A549 (cell line): ENCODE results near the gene PIEZO2. TPM values are rescaled to one million over a fixed set of nuclear protein-coding genes. Genes with fewer than 3 reads are reported as not detected.
A peak's percentile ranks its signal among the peaks of the same experiment; 100 is the strongest.

Experiments
- ATAC-seq, 2 experiments: fragments of 200-7000 bp in 1 of 2; fragments of >200 bp in 1 of 2; cut with Nextera tagmentation in 1 of 2; cut with Tn5 transposase in 1 of 2; 3 replicates each; pipeline versions ENCODE4 v1.8.0 to v1.9.1; 2018 to 2020; ENCODE audit warnings: mild to moderate bottlenecking in 1 of 2, moderate library complexity in 1 of 2
- CTCF ChIA-PET: fragments of 300-600 bp; sonication (Branson Sonifier 250); formaldehyde crosslinking; extraction: SDS; loops from one replicate; lab custom pipeline; 2021; ENCODE audit warnings: antibody characterized with exemption, inconsistent platforms; lab: Yijun Ruan, JAX
- POLR2A ChIA-PET: fragments of 350-600 bp; formaldehyde crosslinking; extraction: SDS; loops from one replicate; lab custom pipeline; 2021; ENCODE audit warnings: antibody characterized with exemption, inconsistent platforms; lab: Yijun Ruan, JAX
- DNase-seq, 2 experiments: peaks; one replicate each; pipeline versions ENCODE4 v3.0.0 to v3.0.0-alpha.2; 2011 to 2016; ENCODE audit warnings: low read depth in 1 of 2, low spot score in 1 of 2
- FAIRE-seq: peaks from 2 replicates; lab custom pipeline; 2011; peaks lifted over from hg19 to GRCh38; lab: Jason Lieb, UNC
- H3K27ac ChIP-seq, 2 experiments: fragments of >200 bp; sonication (Bioruptor Twin); formaldehyde crosslinking; 3 replicates each; pipeline ENCODE4 v1.5.1; 2016 to 2017
- H3K4me1 ChIP-seq: fragments of >200 bp; sonication (Bioruptor Twin); formaldehyde crosslinking; 3 replicates; pipeline ENCODE4 v1.6.1; 2016
- H3K4me2 ChIP-seq: fragments of >200 bp; sonication (Bioruptor Twin); formaldehyde crosslinking; 3 replicates; pipeline ENCODE4 v1.6.1; 2016
- H3K4me3 ChIP-seq: fragments of >200 bp; sonication (Bioruptor Twin); formaldehyde crosslinking; 3 replicates; pipeline ENCODE4 v1.5.1; 2016
- H3K9me3 ChIP-seq: fragments of >200 bp; sonication (Bioruptor Twin); formaldehyde crosslinking; 3 replicates; pipeline ENCODE4 v1.6.1; 2016
- ATOH8 ChIP-seq: fragments of 250-450 bp; sonication (Bioruptor Pico); IDR thresholded peaks from 2 replicates; pipeline ENCODE4 v1.5.0; 2020; ENCODE audit warnings: low read depth, mild to moderate bottlenecking, moderate library complexity
- CBX2 ChIP-seq: fragments of 200-600 bp; sonication (generic); IDR thresholded peaks from 2 replicates; pipeline ENCODE4 v1.6.1; 2016; ENCODE audit warnings: low read depth, mild to moderate bottlenecking, borderline replicate concordance
- CEBPB ChIP-seq, 2 experiments: fragments of >200 bp in 1 of 2; sonication (Bioruptor Twin) in 1 of 2; formaldehyde crosslinking in 1 of 2; IDR thresholded peaks; 2 replicates each; pipeline ENCODE4 v1.6.1; 2012 to 2016
- CHD2 ChIP-seq: fragments of 150-350 bp; IDR thresholded peaks from 2 replicates; pipeline ENCODE4 v1.6.1; 2014; ENCODE audit warnings: low read length; ENCODE audit not compliant: partially characterized antibody
- ELK1 ChIP-seq: fragments of 150-350 bp; IDR thresholded peaks from 2 replicates; pipeline ENCODE4 v1.6.1; 2014; ENCODE audit warnings: low read depth, mild to moderate bottlenecking, low read length
- FOSB ChIP-seq: fragments of 250-450 bp; sonication (Bioruptor Pico); IDR thresholded peaks from 2 replicates; pipeline ENCODE4 v1.5.0; 2020; ENCODE audit warnings: mild to moderate bottlenecking, moderate library complexity
- FOSL2 ChIP-seq, 2 experiments: fragments of 450-650 bp in 1 of 2; fragments of >200 bp in 1 of 2; sonication (Bioruptor Twin) in 1 of 2; formaldehyde crosslinking; IDR thresholded peaks; 2 replicates each; pipeline versions ENCODE4 v1.5.0 to v1.6.1; 2016 to 2020; ENCODE audit warnings: mild to moderate bottlenecking in 1 of 2, moderate library complexity in 1 of 2
- GATA3 ChIP-seq: IDR thresholded peaks from 2 replicates; pipeline ENCODE4 v1.6.1; 2012; ENCODE audit warnings: borderline replicate concordance
- HDAC2 ChIP-seq: fragments of 200-600 bp; sonication (generic); IDR thresholded peaks from 2 replicates; pipeline ENCODE4 v1.6.1; 2016
- HES2 ChIP-seq: fragments of >200 bp; sonication (Bioruptor Twin); formaldehyde crosslinking; IDR thresholded peaks from 2 replicates; pipeline ENCODE4 v1.6.1; 2016
- HOXB5 ChIP-seq: fragments of 250-450 bp; sonication (Bioruptor Pico); IDR thresholded peaks from 2 replicates; pipeline ENCODE4 v1.5.0; 2020; ENCODE audit warnings: mild to moderate bottlenecking, moderate library complexity
- JUN ChIP-seq, 2 experiments: fragments of >200 bp; sonication (Bioruptor Twin); formaldehyde crosslinking; IDR thresholded peaks; 2 replicates in 1 of 2; 3 replicates in 1 of 2; pipeline ENCODE4 v1.6.1; 2016 to 2017
- JUNB ChIP-seq: fragments of >200 bp; sonication (Bioruptor Twin); formaldehyde crosslinking; IDR thresholded peaks from 2 replicates; pipeline ENCODE4 v1.6.1; 2016
- KDM1A ChIP-seq: fragments of 200-600 bp; sonication (generic); IDR thresholded peaks from 2 replicates; pipeline ENCODE4 v1.6.1; 2016; ENCODE audit warnings: low read depth, mild to moderate bottlenecking
- KDM5A ChIP-seq: fragments of 200-600 bp; sonication (generic); IDR thresholded peaks from 2 replicates; pipeline ENCODE4 v1.6.1; 2016; ENCODE audit warnings: antibody characterized with exemption, mild to moderate bottlenecking
- NR3C1 ChIP-seq: fragments of >200 bp; sonication (Bioruptor Twin); formaldehyde crosslinking; IDR thresholded peaks from 3 replicates; pipeline ENCODE4 v1.6.1; 2017
- PHF8 ChIP-seq: fragments of 200-600 bp; sonication (generic); IDR thresholded peaks from 2 replicates; pipeline ENCODE4 v1.6.1; 2016; ENCODE audit warnings: low read depth, mild to moderate bottlenecking, antibody characterized with exemption, moderate library complexity, borderline replicate concordance
- RAD21 ChIP-seq, 2 experiments: fragments of >200 bp in 1 of 2; sonication (Bioruptor Twin) in 1 of 2; formaldehyde crosslinking in 1 of 2; IDR thresholded peaks in 1 of 2; conservative IDR thresholded peaks in 1 of 2; 2 replicates in 1 of 2; 3 replicates in 1 of 2; pipeline ENCODE4 v1.6.1; 2012 to 2018; ENCODE audit warnings: inconsistent platforms in 1 of 2
- RARB ChIP-seq: fragments of 250-450 bp; sonication (Bioruptor Pico); IDR thresholded peaks from 2 replicates; pipeline ENCODE4 v1.8.0; 2021; ENCODE audit warnings: mild to moderate bottlenecking, moderate library complexity
- RCOR1 ChIP-seq: fragments of 150-350 bp; IDR thresholded peaks from 2 replicates; pipeline ENCODE4 v1.6.1; 2014; ENCODE audit warnings: antibody characterized with exemption, low read length, low read depth
- SMC3 ChIP-seq: fragments of >200 bp; sonication (Bioruptor Twin); formaldehyde crosslinking; IDR thresholded peaks from 3 replicates; pipeline ENCODE4 v1.6.1; 2018; ENCODE audit warnings: inconsistent platforms
- TFCP2L1 ChIP-seq: fragments of 250-450 bp; sonication (Bioruptor Pico); IDR thresholded peaks from 2 replicates; pipeline ENCODE4 v1.5.0; 2021; ENCODE audit warnings: mild to moderate bottlenecking
- TP53 ChIP-seq: fragments of 250-450 bp; sonication (Bioruptor Pico); IDR thresholded peaks from 2 replicates; pipeline ENCODE4 v1.5.0; 2021; ENCODE audit warnings: mild to moderate bottlenecking, moderate library complexity
- ZSCAN20 ChIP-seq: fragments of 250-450 bp; sonication (Bioruptor Pico); IDR thresholded peaks from 2 replicates; pipeline ENCODE4 v1.8.0; 2022; ENCODE audit warnings: mild to moderate bottlenecking, moderate library complexity
- WGBS: methylation state at CpG from one replicate; pipeline ENCODE4 v1.1.6; 2017; ENCODE audit errors: missing lambda C conversion rate; 5-methylcytosine and 5-hydroxymethylcytosine counted together
- polyA plus RNA-seq, 4 experiments: library from polyadenylated mRNA; depleted of rRNA in 3 of 4; stranded (reverse); fragments of >200 nt; fragmentation: RNase III in 1 of 4; extraction: RNeasy Plus Mini Kit Qiagen cat#74134 plus additional on column Dnase treatment in 1 of 4; gene quantifications; 2 replicates in 3 of 4; 3 replicates in 1 of 4; pipeline ENCODE4 v1.2.3, GENCODE V29; 2011 to 2017
- TF ChIP-seq, protein P1 (sequence below): IDR thresholded peaks from 2 replicates; pipeline ENCODE4 v1.6.1; 2012
- TF ChIP-seq, protein P2 (sequence below): fragments of >200 bp; sonication (Bioruptor Twin); formaldehyde crosslinking; IDR thresholded peaks from 3 replicates; pipeline ENCODE4 v1.5.1; 2016
- TF ChIP-seq, protein P3 (sequence below): fragments of 200-600 bp; sonication (generic); IDR thresholded peaks from 2 replicates; pipeline ENCODE4 v1.6.1; 2016; ENCODE audit warnings: antibody characterized with exemption, mild to moderate bottlenecking, moderate library complexity

Gene PIEZO2
- polyA plus RNA-seq, 2 of the 4 experiments (the other 2 are of a cell fraction), result 0.80 to 1.6 TPM

GRCh38 chr18:11165138-11165537 is 15.8 kb upstream of the PIEZO2 start:
- WGBS, result 94% methylated on average over 3 of the region's 3 CpGs
- TF ChIP-seq ATOH8 (CRISPR knock-in tag) (no peak), CBX2 (no peak), ZSCAN20 (CRISPR knock-in tag) (no peak), FOSL2 (IDR thresholded peaks at IDR 0.05) (no peak), FOSL2 (CRISPR knock-in tag; IDR thresholded peaks at IDR 0.05) (no peak), TFCP2L1 (CRISPR knock-in tag) (no peak), PHF8 (no peak), FOSB (CRISPR knock-in tag) (no peak), NR3C1 (no peak), RCOR1 (no peak), RARB (CRISPR knock-in tag) (no peak), HOXB5 (CRISPR knock-in tag) (no peak), KDM1A (no peak), JUN (IDR thresholded peaks at IDR 0.05) (no peak), CEBPB (IDR thresholded peaks at IDR 0.05) (no peak), ELK1 (no peak), KDM5A (no peak), HDAC2 (no peak), JUNB (no peak), CHD2 (no peak)
- TF ChIP-seq, protein P1, sequence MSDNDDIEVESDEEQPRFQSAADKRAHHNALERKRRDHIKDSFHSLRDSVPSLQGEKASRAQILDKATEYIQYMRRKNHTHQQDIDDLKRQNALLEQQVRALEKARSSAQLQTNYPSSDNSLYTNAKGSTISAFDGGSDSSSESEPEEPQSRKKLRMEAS, result no peak
- Histone ChIP-seq H3K27ac (no peak overlapping the region), H3K4me3 (no peak overlapping the region), H3K4me1 (no peaks in the 10 kb centered on the region), H3K9me3 (no peaks in the 10 kb centered on the region), H3K4me2 (no peak overlapping the region)
- FAIRE-seq (no peak), ATAC-seq (no peak), DNase-seq (no peak)
- ChIA-PET POLR2A (no interaction called here), CTCF (interaction anchor here (1.5 to 1.8 kb wide), 2 partner anchors 9 to 11 kb away, joined by 3 to 5 read pairs; no protein-coding TSS in a partner anchor)

DNA sequence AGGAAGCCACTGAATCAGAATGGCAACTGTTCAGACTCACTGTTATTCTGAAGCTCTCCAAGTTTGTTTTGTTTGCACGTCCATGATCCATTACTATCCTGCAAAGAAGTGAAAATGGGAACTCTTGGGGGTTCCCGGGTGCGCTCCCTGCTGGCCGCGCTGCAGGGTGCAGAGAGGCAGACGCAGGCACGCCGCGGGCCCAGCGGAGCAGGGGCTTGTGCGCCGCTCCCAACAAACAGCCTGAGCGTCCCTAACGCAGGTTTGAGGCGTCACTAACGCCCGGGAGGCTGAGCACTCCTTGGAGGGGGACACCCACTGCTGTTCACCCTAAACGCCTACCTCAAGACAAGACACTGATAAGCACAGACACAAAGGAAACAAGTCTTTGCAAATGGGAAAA is 14.3 kb upstream of the PIEZO2 start:
- Histone ChIP-seq H3K4me2 (peak overlapping the region; percentile 61), H3K9me3 (no peaks in the 10 kb centered on the region)
- WGBS, result 5% methylated on average over 7 of the region's 18 CpGs
- POLR2A ChIA-PET, result no interaction called here
- peak; percentile 51 for TF ChIP-seq SMC3
- no peak for TF ChIP-seq GATA3
- no peak for TF ChIP-seq KDM1A
- TF ChIP-seq TP53, result no peak
- no peak for TF ChIP-seq RARB (CRISPR knock-in tag)
- TF ChIP-seq PHF8, result no peak
- TF ChIP-seq, protein P2, sequence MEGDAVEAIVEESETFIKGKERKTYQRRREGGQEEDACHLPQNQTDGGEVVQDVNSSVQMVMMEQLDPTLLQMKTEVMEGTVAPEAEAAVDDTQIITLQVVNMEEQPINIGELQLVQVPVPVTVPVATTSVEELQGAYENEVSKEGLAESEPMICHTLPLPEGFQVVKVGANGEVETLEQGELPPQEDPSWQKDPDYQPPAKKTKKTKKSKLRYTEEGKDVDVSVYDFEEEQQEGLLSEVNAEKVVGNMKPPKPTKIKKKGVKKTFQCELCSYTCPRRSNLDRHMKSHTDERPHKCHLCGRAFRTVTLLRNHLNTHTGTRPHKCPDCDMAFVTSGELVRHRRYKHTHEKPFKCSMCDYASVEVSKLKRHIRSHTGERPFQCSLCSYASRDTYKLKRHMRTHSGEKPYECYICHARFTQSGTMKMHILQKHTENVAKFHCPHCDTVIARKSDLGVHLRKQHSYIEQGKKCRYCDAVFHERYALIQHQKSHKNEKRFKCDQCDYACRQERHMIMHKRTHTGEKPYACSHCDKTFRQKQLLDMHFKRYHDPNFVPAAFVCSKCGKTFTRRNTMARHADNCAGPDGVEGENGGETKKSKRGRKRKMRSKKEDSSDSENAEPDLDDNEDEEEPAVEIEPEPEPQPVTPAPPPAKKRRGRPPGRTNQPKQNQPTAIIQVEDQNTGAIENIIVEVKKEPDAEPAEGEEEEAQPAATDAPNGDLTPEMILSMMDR, result peak; percentile 48
- TF ChIP-seq RAD21 (conservative IDR thresholded peaks at IDR 0.05 in 1 of 2, IDR thresholded peaks at IDR 0.05 in 1 of 2), result peak; percentile 21 to 42; a peak in 2 of 5 replicates
- TF ChIP-seq, protein P3, sequence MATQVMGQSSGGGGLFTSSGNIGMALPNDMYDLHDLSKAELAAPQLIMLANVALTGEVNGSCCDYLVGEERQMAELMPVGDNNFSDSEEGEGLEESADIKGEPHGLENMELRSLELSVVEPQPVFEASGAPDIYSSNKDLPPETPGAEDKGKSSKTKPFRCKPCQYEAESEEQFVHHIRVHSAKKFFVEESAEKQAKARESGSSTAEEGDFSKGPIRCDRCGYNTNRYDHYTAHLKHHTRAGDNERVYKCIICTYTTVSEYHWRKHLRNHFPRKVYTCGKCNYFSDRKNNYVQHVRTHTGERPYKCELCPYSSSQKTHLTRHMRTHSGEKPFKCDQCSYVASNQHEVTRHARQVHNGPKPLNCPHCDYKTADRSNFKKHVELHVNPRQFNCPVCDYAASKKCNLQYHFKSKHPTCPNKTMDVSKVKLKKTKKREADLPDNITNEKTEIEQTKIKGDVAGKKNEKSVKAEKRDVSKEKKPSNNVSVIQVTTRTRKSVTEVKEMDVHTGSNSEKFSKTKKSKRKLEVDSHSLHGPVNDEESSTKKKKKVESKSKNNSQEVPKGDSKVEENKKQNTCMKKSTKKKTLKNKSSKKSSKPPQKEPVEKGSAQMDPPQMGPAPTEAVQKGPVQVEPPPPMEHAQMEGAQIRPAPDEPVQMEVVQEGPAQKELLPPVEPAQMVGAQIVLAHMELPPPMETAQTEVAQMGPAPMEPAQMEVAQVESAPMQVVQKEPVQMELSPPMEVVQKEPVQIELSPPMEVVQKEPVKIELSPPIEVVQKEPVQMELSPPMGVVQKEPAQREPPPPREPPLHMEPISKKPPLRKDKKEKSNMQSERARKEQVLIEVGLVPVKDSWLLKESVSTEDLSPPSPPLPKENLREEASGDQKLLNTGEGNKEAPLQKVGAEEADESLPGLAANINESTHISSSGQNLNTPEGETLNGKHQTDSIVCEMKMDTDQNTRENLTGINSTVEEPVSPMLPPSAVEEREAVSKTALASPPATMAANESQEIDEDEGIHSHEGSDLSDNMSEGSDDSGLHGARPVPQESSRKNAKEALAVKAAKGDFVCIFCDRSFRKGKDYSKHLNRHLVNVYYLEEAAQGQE, result no peak
- no peak for TF ChIP-seq HES2
- TF ChIP-seq HDAC2, result no peak
- TF ChIP-seq, all 56 proteins: peak for 3
- ATAC-seq, result peak; percentile 89
- Histone ChIP-seq H3K27ac (no peak overlapping the region), H3K4me1 (no peaks in the 10 kb centered on the region), H3K4me3 (no peak overlapping the region)
- DNase-seq, result peak; percentile 18 to 36
- CTCF ChIA-PET, result interaction anchor here (1.3 to 2.7 kb wide), 5 partner anchors 10 to 603 kb away, joined by 4 to 13 read pairs (median 6); no protein-coding TSS in a partner anchor
- FAIRE-seq, result no peak
